Activated CD4-positive, alpha-beta T cell treated with anti-CD3 and anti-CD28 coated beads, Interleukin-2, amount 50 U/mL, for 48 hours (primary cell): Measurements from ENCODE around the gene TMEM185B.

Experiments
- DNase-seq, 2 experiments: peaks; one replicate each; pipeline ENCODE4 v3.0.0-alpha.2; 2020

The TMEM185B gene

DNA sequence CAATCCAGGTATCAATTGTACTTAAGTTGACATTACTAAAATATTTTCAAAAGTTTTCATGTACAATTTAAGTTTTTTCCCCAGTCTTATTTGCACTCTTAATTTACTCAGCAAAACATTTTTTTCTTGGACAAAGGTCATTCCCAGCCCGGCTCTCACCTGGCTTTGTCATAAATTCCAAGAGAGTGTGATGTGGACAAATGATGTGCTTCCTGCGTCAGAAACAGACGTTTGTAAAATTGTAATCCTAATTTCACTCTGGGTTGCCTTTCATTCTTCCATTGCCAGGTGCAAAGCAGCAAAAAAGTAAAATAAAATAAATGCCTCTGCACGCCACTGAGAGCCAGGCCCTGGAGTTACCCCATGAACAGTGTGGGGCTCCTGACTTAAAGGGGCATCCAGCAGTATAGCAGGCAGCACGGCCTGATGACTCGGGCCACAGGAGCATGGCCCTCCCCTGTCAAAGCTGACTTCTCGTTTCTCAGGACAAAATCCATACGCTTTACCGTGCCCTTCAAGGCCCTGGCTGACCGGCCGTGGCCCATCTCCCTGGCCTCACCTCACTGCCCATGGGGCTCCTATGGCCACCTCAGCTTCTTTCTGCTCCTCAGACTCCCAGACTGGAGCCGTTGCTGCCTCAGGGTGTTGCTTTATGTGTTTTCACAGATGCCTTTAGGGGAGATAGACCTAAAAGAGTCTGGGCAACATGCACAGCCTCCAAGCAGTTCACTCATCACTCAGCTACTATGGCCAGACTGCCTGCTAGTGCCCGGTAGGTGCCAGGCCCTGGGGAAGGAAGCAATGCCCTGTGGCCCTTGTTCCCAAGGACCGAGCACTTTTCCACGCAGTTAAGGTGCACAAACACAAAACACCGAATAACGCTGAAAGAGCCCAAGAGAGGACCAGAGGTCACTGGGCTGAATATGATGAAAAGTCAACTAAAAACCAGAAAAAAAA lies 7.6 kb upstream of the TMEM185B start:
- DNase-seq = peak in 1 of 2 experiments; percentile 14

DNA sequence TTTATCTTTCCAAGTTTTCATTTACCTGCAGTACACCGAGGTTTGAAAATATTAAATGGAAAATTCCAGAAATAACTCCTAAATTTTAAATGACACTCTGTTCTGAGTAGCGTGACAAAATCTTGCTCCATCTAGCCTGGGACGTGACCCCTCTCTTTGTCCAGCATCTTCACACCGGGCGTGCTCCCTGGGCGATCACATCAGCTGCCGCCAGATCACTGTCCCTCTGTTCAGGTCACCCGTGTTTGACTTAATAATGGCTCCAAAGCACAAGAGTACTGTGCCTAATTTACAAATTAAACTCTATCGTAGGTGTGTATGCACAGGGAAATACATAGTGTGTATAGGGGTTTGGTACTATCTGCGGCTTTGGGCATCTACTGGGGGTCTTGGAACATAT lies 6.1 kb upstream of the TMEM185B start:
- no peak for DNase-seq

DNA sequence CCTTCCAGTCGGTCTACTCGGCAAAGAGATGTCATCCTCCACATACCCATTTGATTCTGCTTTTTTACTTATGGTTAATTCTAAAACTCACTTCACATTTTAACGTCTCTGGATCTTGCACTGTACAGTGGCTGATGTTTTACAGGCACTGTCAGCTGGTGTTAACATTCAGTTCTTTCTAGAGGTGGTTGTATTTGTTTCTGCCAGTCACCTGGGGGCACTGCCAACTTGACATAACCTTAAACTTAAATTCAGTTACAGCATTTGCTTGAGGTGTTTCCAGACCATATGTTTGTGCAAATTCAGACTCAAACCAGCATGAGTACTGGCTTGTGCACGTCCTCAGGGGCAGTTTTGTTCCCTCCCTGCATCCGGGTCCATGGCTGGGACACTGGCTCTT lies 5.3 kb upstream of the TMEM185B start:
- DNase-seq = no peak

DNA sequence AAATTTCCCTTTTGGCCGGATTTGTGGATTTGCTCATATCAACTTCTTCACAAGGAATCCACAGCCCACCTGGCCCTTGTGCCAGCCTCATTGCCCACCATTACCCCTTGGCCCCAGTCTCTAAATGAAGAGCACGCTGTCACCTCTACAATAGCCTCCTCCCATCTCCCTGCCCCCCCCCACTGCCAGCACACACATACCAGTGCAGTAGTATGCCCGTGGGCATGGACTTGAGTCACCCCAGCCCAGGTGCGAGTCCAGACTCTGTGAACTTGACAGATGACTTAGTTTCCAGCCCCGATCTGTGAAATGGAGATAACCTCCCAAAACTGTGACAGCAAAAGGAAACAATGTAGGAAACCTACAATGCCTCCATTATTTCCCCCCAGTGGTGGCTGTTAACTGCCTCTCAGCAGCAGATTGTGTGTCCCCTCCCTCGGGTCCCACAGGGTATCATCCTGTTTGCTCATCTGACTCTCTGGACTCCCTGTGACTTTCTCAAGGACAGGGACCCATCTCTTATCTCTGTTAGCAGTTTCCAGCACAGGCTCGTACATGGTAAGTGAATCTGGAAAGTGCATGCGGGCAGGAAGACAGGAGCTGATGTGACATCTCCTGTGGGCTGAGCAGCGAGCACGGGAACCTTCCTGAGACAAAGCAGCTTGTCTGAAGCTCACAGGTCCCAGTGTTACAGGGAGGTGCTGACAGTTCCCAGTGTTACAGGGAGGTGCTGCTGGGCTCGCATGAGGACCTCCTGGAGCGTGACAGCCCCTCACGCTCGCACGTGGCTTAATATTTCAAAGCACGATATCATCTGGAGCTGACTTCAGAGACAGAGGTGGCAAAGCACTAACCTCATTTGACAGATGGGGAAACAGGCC lies 4.2 kb upstream of the TMEM185B start:
- peak; percentile 38 to 44 for DNase-seq

DNA sequence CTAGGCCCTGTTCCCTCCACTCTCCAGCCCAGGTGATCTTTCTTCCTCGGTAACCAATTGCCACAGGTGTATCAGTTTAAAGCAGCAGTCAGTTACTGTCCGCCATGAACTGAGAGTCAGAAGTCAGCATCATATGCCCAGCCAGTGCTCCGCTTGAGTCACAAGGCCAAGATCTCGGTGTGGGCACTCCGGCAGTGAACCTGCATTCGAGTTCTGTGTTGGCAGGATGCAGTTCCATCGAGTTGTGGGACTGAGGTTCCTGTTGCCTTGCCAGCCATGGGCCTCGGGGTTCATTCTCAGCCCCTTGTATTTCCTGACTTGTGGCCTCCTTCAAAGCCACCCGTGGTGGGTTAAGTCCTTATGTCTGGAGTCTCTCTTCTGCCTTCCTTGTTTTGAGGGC lies 3.1 kb upstream of the TMEM185B start:
- no peak for DNase-seq

DNA sequence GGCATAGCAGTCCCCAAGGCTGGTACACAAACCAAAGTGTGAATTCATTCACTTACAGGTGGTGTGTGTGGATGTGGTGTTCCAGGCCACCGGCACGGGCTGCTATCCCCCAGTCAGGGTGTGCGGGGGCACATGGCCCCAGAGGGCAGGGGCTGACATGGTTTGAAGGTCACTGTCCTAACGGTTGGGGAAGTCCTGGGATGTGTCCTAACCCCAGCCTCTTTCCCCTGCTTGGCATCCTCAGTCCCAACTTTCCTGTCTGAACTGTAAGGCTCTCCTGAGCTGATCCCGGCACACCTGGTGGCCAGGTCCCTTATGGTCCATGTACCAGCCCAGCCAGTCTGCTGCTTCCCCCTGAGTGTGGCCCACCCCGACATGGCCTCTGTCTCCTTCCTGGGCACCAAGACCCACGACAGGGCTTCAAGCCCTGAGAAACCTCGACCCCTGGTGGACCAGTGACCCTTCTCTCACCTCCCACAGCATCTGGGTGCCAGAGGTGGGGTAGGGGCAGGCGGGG lies 2.4 kb upstream of the TMEM185B start:
- DNase-seq = no peak

DNA sequence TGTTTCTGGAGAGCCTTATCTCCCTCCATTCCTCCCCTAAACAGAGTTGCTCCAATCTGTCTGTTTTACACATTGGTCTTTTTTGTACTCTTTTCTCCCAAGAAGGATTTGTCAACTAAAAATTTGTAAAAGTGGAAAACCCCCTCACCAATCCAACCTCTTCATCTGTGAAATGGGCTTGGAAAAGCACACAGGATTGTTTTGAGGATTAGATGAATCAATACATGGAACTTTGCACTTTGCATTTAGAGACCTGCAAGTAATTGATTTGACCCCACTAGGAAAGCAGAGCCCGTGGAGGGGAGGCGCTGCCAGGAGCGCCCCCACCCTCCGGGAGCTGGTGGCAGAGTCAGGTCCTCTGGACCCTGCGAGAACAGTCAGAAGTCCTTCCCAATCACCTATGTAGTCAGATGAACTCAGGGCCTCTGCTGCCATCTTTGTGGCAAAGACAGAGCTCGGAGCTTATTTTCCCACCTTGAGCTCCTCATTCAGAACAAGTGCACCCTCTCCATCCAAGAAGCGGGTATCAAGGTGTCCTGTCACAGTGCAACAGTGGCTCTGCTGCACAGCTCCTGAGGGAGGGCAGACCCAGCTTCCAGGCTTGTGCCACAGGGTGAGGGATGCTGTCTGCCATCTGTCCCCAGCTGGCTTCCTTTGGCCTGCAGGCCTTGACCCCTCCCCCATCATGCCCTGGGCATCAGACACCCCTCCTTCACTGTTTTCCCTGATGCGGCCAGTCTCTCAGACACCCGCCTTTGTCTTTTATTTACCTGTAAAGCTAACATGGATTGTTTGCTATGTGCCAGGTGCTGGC lies 1.7 kb upstream of the TMEM185B start:
- no peak for DNase-seq

DNA sequence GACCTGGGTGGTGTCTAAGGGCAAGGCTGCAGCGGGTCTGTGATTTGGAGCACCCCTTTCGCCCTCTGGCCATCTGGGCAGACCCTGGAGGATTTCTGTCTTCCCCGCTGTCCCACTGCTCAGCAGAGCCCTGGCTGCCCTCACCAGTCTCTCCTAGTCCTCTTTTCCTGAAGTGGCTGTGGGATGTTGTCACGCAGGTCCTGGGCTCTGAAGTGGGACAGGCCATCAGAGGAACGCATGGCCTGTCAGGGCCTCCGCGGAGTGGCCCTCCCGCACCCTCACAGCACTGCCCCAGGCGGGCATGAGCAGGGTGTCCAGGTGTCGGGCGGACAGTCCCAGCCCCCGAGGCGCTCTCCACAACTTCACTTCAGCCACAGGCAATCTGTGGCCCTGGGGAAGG lies 1.1 kb upstream of the TMEM185B start:
- no peak for DNase-seq

DNA sequence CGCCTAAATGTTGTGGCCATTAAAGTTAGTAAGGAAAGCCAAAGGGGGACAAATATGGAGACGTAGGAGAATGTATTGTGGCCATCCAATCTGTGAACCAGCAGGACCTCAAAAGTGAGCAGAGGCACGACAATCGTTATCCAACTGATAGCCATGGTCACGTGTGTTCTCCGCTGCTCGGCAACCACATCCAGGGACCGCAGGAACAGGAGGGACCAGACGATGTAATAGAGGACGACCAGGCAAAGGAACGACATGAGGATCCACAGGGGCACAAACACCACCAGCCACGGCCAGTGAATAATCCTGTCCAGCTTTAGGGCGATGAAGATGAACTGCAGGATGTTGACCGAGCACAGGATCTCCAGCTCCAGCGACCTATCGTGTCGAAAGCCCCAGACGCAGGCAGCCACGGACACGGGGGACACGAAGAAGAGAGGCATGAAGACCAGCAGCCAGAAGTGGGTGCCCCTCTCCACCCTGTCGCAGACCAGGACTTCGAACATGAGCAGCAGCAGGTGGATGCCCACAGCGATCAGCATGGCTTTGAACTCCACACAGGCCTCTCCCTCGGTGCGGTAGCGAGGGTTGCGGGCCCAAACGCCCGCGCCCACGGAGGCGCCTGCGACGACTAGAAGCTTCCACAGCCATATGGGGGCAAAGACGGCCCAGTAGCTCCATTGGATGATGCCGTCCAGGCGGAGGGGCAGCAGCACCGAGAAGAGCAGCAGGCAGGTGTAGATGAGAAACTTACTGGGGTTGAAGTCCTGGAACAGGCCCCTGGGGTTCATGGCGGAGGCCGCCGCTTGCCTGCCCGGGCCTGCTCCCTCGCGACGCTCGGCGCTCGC lies 790 bp downstream of the TMEM185B start:
- no peak for DNase-seq

DNA sequence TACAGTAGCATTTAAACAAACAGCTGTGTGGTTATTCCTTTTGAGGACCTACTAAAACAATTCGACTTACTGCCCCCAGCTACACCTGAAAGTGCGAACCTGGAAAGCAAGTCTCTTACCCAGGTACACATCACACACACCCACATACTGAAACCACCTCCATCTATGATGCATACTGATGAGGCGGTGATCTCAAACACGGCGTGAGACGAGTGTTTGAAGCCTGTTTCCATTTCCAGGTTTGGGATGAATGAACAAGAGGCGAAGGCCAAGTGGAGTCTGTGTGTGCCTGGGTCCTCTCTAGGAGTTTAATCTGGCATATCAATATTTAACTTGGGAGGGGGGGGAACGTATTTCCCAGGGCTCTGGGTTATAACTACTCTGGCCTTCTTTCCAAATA lies 1.6 kb downstream of the TMEM185B start:
- no peak for DNase-seq

DNA sequence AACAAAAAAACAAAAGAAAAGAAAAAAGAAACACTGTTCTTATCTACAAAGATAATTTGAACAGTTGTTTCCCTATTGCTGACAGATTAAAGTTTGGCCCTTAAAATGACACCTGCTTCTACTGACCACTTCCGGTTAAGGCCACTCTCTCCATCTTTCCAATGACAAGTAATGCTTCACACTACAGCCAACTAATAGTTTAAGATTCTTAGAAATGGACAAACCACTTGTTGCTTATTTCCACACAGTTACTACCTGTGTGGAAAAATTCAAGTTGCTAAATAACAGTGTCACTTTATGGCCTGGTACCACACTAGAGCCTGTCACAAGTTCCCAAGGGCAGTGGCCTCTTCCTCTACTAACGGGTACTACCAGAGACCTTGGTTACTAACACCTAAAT lies 2.4 kb downstream of the TMEM185B start:
- DNase-seq = no peak

DNA sequence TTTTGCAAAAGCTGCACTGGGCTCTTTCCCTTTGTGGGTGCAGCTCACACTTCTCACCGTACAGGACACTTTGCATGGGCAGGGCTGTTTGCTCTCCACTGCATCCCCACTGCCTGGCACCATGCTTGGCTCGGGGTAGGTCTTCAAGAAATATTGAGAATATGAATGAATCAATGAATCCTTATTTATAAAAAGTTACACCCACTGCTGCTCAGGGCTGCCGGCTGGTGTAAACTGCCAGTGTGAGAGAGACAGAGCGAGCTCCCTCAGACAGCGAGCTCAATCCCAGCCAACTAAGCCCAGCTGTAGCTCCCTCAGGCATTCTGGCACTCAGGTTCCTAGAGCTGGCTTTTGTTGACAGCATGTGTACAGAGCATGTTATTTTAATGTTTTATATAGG lies 3.4 kb downstream of the TMEM185B start:
- no peak for DNase-seq

DNA sequence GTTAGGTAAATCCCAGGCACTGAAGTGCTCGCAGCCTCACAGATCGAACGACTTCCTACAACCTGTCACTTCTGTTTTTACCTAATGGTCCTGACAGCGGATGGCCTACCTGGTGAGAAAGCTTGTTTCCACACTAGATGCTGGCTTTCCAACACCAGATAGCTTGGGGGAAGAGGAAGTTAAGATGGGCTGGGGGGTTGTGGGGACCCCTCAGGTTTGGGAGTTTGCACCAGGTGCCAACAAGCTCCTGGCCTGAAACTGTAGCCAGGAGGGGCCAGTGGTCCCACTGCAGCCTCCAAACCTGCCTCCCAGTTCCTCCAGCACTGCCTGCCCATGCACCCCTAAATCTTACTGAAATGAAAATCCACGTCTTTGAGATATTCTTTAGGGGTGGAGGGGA lies 3.9 kb downstream of the TMEM185B start:
- no peak for DNase-seq

DNA sequence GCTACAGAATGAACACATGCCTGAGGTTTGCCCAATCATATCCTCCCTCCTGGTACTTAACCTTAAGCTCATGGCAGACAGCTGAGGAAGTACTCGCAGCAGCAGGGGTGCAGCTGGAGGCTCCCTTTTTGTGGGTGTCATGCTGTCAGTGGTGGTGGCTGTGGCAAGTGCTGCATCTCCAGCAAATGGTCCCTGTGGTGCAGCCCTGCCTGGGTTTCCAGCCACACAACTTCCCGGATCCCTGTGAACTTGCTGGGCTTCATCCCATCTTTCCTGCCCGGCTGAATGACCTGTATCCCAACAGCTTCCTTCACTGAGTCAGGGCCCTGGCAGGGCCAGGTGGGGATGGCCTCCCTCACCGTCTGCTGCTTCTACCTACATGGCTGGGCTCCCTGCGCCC lies 5.0 kb downstream of the TMEM185B start:
- DNase-seq = no peak

DNA sequence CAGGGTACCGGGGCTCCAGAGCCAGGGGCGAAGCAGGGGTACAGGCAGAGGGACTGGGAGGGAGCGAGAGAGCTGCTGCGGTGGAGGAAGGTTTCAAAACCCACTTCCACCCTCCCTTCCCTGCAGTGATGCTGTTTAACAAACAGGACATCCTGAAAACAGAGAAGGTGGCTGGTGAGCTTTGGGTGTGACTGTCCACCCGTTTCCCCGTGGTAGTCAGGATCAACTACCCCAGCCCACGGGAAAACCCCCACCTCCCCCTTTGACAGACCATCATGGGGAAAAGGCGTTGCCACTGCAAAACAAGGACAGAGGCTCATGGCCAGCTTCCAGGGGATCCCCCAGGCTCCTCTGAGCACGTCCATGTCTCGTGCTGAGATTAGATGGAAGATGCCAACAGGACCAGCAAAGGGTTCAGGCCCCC lies 12.9 kb downstream of the TMEM185B start:
- no peak for DNase-seq

DNA sequence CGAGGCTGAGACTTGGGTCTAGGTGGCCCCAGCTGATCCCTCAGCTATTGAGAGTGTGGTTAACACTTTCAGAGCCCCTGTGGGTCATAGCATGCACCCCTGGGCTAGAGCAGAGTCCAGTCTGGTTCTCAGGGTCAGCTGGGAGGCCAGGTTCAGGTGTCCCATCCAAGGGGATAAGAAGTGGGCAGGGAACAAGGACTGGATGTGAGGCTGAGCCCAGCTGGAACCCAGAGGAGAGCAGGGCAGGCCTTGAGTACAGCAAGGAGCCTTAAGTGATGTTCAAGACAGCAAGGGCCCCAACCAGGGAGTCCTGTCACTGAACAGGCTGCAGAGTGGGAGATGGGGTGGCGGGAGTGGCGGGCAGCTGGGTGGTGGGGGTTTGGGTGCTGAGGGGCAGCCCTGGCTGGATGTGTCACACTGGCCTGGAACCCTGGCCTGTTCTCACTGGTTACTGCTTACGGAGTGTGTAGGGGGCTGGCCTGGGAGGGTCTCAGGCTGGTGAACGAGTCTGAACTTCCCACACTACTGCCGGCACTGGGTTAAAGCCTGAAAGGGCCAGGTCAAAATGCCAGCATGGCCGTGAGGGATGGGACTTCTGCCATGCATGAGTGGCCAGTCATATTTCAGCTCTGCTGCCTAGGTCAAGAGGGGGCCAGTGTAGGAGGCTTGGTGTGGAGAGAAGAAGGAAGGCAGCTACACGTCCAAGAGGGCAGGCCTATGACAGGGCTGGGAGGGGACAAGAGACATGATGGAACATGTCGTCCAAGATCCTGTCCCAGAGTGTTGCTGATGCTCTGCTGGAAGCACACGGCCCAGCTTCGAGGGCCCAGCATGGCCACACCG lies 13.6 kb downstream of the TMEM185B start:
- no peak for DNase-seq

DNA sequence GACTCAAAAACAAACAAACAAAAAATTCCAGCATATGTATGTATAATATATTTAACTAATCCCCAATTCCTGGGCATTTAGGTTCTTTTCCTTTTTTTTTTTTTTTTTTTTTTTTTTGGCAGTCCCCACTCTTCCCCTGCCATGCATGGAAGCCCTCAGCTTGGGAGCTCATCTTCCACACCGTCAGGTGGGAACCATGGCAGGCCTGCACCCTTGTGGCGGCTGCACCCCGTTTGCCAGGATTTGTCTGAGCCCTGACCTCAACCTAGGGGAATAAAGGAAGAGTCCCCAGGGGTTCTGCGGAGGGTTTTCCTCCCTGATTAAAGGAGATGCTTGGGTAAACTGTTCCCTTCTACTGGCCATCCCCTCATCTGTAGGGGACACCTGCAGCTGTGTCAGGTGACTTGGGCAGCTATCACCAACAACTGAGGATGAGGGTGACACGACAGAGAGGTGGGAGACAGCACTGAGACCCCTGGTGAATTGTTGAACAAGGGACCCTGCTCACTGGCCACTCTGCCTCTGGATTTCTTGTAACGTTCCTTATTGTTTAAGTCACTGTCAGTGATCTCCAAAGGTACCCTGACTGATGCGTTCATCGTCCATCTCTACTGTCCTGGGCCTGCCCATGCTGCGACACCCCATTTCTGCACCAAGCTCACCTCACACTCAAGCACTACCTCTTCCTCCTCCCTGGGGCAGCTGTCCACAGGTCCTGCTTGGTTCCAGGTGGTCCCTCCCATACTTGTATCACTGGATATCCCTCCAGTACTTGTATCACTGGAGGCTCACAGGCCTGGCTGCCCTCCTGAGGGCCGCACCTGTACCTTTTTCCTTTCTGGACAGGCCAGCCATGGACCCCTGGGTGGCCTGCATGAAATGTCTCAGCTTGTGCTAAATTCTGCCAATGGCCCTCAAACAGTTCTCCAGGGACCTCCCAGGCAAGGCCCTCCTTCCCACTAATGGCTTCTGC lies 14.5 kb downstream of the TMEM185B start:
- no peak for DNase-seq

DNA sequence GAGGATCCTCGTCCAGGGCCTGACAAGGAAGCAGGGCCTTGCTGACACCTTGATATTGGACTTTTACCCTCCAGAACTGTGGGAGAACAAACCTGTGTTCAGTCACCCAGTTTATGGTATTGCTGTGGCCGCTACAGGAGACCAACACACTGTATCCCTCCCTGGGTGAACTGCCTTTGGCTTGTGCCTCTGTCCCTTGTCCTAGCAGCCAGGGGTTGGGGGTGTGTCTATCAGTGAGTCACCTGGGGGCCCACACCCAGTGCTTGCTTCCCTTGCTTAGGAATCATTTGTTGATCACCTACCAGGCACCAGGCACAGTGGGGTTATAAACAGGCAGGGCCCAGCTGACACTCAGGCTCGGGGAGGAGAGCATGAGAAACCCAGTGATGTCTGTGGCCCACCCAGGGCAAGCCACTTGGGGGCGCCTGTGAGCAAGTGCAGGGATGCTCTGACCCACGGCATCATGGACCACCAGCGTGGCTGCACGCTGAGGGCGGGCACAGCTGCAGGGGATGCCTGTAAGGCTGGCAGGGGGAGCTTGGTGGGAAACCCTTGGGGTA lies 17.1 kb downstream of the TMEM185B start:
- DNase-seq = peak; percentile 63 to 69
